HepG2 (cell line): ENCODE results near the gene PPP3CB. TPM values are rescaled to one million over a fixed set of nuclear protein-coding genes. Genes with fewer than 3 reads are reported as not detected.

Experiments used
- ATAC-seq: fragments of 200-7000 bp; cut with Tn5 transposase; 3 replicates; pipeline ENCODE4 v1.9.1; 2020; ENCODE audit warnings: mild to moderate bottlenecking, moderate library complexity
- BruUV-seq: library from RNA; stranded (reverse); fragments of 400-500 nt; replicated peaks from 2 replicates; lab custom pipeline; 2021; lab: Mats Ljungman, UMichigan
- CTCF ChIA-PET: fragments of 300-600 bp; formaldehyde crosslinking; extraction: SDS; loops from one replicate; lab custom pipeline; 2021; ENCODE audit warnings: low total read pairs, inconsistent platforms, low intra/inter-chr PET ratio; lab: Yijun Ruan, JAX
- POLR2A ChIA-PET: fragments of 350-600 bp; sonication (Branson Sonifier 250); formaldehyde crosslinking; loops from one replicate; lab custom pipeline; 2020; ENCODE audit warnings: antibody characterized with exemption, inconsistent platforms; lab: Yijun Ruan, JAX
- DNase-seq: peaks from one replicate; pipeline ENCODE4 v3.0.0-alpha.2; 2015; ENCODE audit warnings: low spot score
- FAIRE-seq: peaks from 3 replicates; lab custom pipeline; 2011; peaks lifted over from hg19 to GRCh38; lab: Jason Lieb, UNC
- H2AFZ ChIP-seq: one replicate; pipeline ENCODE4 v1.6.1; 2011; ENCODE audit warnings: low read length, inconsistent platforms
- H3K27ac ChIP-seq: fragments of 300-600 bp; 3 replicates; pipeline ENCODE4 v1.8.0; 2011; ENCODE audit warnings: mixed run types, mild to moderate bottlenecking, mixed read lengths, low read length, inconsistent platforms; ENCODE audit not compliant: insufficient read depth; ENCODE audit errors: extremely low read length
- H3K27me3 ChIP-seq, 2 experiments: fragments of 200-600 bp in 1 of 2; 2 replicates in 1 of 2; 3 replicates in 1 of 2; pipeline versions ENCODE4 v1.6.0 to v1.8.0; 2011; ENCODE audit warnings: low read length in 2 of 2, mild to moderate bottlenecking in 2 of 2, moderate library complexity in 2 of 2, inconsistent platforms in 1 of 2; ENCODE audit not compliant: insufficient read depth in 2 of 2, control insufficient read depth in 1 of 2
- H3K36me3 ChIP-seq, 2 experiments: fragments of 200-600 bp in 1 of 2; replicated peaks in 1 of 2; 2 replicates in 1 of 2; 3 replicates in 1 of 2; pipeline versions ENCODE4 v1.5.1 to v1.8.0; 2011; ENCODE audit warnings: low read length in 2 of 2, inconsistent platforms in 1 of 2; ENCODE audit not compliant: insufficient read depth in 2 of 2, control insufficient read depth in 1 of 2
- H3K4me1 ChIP-seq: 2 replicates; pipeline ENCODE4 v1.5.1; 2012; ENCODE audit warnings: low read length, inconsistent platforms; ENCODE audit not compliant: insufficient read depth
- H3K4me2 ChIP-seq: 2 replicates; pipeline ENCODE4 v1.6.0; 2011; ENCODE audit warnings: low read depth, low read length, inconsistent platforms
- H3K4me3 ChIP-seq, 3 experiments: fragments of 200-600 bp in 1 of 3; sonication (generic), shearing (Covaris generic) in 1 of 3; replicated peaks in 1 of 3; 2 replicates each; pipeline ENCODE4 v1.5.1; 2011 to 2016; ENCODE audit warnings: low read length in 3 of 3, inconsistent platforms in 2 of 3, low read depth in 2 of 3, mild to moderate bottlenecking in 2 of 3, control low read depth in 1 of 3, mixed read lengths in 1 of 3; ENCODE audit not compliant: insufficient read depth in 1 of 3
- H3K79me2 ChIP-seq: one replicate; pipeline ENCODE4 v1.6.1; 2011; ENCODE audit warnings: low read length, inconsistent platforms; ENCODE audit not compliant: insufficient read depth
- H3K9ac ChIP-seq: 2 replicates; pipeline ENCODE4 v1.6.0; 2011; ENCODE audit warnings: mild to moderate bottlenecking, low read depth, low read length, inconsistent platforms; ENCODE audit not compliant: insufficient read depth
- H3K9me3 ChIP-seq: 2 replicates; pipeline ENCODE4 v1.5.1; 2012; ENCODE audit warnings: mild to moderate bottlenecking, low read length
- H4K20me1 ChIP-seq: 2 replicates; pipeline ENCODE4 v1.6.0; 2011; ENCODE audit warnings: inconsistent platforms, mild to moderate bottlenecking, low read length, moderate library complexity; ENCODE audit not compliant: insufficient read depth
- MXD1 ChIP-seq: sonication (generic); formaldehyde crosslinking; IDR thresholded peaks from 2 replicates; pipeline ENCODE4 v1.4.0; 2020; ENCODE audit warnings: mild to moderate bottlenecking, missing genetic modification reagents
- ZBTB8A ChIP-seq: sonication (generic); formaldehyde crosslinking; IDR thresholded peaks from 2 replicates; pipeline ENCODE4 v1.4.0; 2020; ENCODE audit warnings: mild to moderate bottlenecking, low read depth, missing genetic modification reagents, borderline replicate concordance
- ZNF713 ChIP-seq: sonication (generic); formaldehyde crosslinking; IDR thresholded peaks from 2 replicates; pipeline ENCODE4 v1.4.0; 2020; ENCODE audit warnings: mild to moderate bottlenecking, missing genetic modification reagents
- in situ Hi-C: cut with HindIII; loops from 2 replicates; pipeline ENCODE4 v1.10.0; 2017; ENCODE audit warnings: low pct_unique_long_range_greater_than_20kb; ENCODE audit not compliant: extremely low pct_ligation_motif_present
- intact Hi-C: fragments of 100-400 bp; cut with micrococcal nuclease; formaldehyde crosslinking; loops from one replicate; pipeline ENCODE4 v1.10.0; 2022; ENCODE audit not compliant: unreplicated experiment
- polyA plus RNA-seq, 8 experiments: library from polyadenylated mRNA; depleted of rRNA in 3 of 8; stranded (reverse) in 7 of 8; unstranded in 1 of 8; fragments of >200 nt; fragmentation: Illumina TruSeq in 4 of 8; extraction: Trizol in 4 of 8; gene quantifications; 2 replicates each; pipeline versions ENCODE4 v1.2.1 to v1.2.3, GENCODE V29; 2011 to 2016; ENCODE audit warnings: low read depth in 4 of 8, missing spikeins in 1 of 8, mixed read lengths in 1 of 8; ENCODE audit not compliant: insufficient read depth in 1 of 8
- total RNA-seq, 5 experiments: library from RNA; depleted of rRNA; stranded (reverse); fragments of >200 nt; fragmentation: Illumina TruSeq; extraction: Trizol; gene quantifications; 2 replicates each; pipeline ENCODE4 v1.2.3, GENCODE V29; 2016; ENCODE audit warnings: low read depth in 1 of 5
- TF ChIP-seq, protein P1 (sequence below): sonication (generic); formaldehyde crosslinking; IDR thresholded peaks from 2 replicates; pipeline ENCODE4 v1.4.0; 2020; ENCODE audit warnings: missing genetic modification reagents, borderline replicate concordance
- TF ChIP-seq, protein P2 (sequence below), 2 experiments: fragments of 450-650 bp in 1 of 2; sonication (generic) in 1 of 2; formaldehyde crosslinking in 1 of 2; IDR thresholded peaks; 2 replicates each; pipeline versions ENCODE4 v1.6.1 to v1.8.0; 2016 to 2022; ENCODE audit warnings: antibody characterized with exemption in 1 of 2, mild to moderate bottlenecking in 1 of 2, missing genetic modification reagents in 1 of 2

Gene PPP3CB
- total and polyA plus RNA-seq, 2 of the 13 experiments (the other 11 are each of a cell fraction or from before 2014, with no cell fraction given) = 8.7 to 11.4 TPM

GRCh38 chr10:73503037-73503436 lies 7.2 kb upstream of the PPP3CB start (continued):
- no peak for TF ChIP-seq MXD1 (CRISPR knock-in tag)

GRCh38 chr10:73501651-73502050 lies 5.8 kb upstream of the PPP3CB start:
- Histone ChIP-seq H3K27me3 (no peaks in the 10 kb centered on the region), H3K36me3 (peaks cover 12 to 20% of the 10 kb centered on the region in 2 experiments), H3K4me3 (no peak overlapping the region), H3K4me1 (peaks cover 11% of the 10 kb centered on the region), H3K4me2 (no peak overlapping the region), H3K9me3 (no peaks in the 10 kb centered on the region), H3K27ac (no peak overlapping the region), H3K79me2 (no peaks in the 10 kb centered on the region), H3K9ac (no peak overlapping the region), H4K20me1 (no peaks in the 10 kb centered on the region), H2AFZ (no peak overlapping the region)
- no peak for FAIRE-seq
- in situ Hi-C loops = no loop called here
- DNase-seq = no peak
- ChIA-PET POLR2A (no interaction called here), CTCF (no interaction called here)
- ATAC-seq = no peak
- BruUV-seq = no TSS peak
- intact Hi-C loops = no loop called here
- no peak for TF ChIP-seq ZNF713 (CRISPR knock-in tag)
- TF ChIP-seq, protein P1, sequence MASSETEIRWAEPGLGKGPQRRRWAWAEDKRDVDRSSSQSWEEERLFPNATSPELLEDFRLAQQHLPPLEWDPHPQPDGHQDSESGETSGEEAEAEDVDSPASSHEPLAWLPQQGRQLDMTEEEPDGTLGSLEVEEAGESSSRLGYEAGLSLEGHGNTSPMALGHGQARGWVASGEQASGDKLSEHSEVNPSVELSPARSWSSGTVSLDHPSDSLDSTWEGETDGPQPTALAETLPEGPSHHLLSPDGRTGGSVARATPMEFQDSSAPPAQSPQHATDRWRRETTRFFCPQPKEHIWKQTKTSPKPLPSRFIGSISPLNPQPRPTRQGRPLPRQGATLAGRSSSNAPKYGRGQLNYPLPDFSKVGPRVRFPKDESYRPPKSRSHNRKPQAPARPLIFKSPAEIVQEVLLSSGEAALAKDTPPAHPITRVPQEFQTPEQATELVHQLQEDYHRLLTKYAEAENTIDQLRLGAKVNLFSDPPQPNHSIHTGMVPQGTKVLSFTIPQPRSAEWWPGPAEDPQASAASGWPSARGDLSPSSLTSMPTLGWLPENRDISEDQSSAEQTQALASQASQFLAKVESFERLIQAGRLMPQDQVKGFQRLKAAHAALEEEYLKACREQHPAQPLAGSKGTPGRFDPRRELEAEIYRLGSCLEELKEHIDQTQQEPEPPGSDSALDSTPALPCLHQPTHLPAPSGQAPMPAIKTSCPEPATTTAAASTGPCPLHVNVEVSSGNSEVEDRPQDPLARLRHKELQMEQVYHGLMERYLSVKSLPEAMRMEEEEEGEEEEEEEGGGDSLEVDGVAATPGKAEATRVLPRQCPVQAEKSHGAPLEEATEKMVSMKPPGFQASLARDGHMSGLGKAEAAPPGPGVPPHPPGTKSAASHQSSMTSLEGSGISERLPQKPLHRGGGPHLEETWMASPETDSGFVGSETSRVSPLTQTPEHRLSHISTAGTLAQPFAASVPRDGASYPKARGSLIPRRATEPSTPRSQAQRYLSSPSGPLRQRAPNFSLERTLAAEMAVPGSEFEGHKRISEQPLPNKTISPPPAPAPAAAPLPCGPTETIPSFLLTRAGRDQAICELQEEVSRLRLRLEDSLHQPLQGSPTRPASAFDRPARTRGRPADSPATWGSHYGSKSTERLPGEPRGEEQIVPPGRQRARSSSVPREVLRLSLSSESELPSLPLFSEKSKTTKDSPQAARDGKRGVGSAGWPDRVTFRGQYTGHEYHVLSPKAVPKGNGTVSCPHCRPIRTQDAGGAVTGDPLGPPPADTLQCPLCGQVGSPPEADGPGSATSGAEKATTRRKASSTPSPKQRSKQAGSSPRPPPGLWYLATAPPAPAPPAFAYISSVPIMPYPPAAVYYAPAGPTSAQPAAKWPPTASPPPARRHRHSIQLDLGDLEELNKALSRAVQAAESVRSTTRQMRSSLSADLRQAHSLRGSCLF (CRISPR knock-in tag) = no peak
- TF ChIP-seq ZBTB8A = no peak
- TF ChIP-seq, protein P2, sequence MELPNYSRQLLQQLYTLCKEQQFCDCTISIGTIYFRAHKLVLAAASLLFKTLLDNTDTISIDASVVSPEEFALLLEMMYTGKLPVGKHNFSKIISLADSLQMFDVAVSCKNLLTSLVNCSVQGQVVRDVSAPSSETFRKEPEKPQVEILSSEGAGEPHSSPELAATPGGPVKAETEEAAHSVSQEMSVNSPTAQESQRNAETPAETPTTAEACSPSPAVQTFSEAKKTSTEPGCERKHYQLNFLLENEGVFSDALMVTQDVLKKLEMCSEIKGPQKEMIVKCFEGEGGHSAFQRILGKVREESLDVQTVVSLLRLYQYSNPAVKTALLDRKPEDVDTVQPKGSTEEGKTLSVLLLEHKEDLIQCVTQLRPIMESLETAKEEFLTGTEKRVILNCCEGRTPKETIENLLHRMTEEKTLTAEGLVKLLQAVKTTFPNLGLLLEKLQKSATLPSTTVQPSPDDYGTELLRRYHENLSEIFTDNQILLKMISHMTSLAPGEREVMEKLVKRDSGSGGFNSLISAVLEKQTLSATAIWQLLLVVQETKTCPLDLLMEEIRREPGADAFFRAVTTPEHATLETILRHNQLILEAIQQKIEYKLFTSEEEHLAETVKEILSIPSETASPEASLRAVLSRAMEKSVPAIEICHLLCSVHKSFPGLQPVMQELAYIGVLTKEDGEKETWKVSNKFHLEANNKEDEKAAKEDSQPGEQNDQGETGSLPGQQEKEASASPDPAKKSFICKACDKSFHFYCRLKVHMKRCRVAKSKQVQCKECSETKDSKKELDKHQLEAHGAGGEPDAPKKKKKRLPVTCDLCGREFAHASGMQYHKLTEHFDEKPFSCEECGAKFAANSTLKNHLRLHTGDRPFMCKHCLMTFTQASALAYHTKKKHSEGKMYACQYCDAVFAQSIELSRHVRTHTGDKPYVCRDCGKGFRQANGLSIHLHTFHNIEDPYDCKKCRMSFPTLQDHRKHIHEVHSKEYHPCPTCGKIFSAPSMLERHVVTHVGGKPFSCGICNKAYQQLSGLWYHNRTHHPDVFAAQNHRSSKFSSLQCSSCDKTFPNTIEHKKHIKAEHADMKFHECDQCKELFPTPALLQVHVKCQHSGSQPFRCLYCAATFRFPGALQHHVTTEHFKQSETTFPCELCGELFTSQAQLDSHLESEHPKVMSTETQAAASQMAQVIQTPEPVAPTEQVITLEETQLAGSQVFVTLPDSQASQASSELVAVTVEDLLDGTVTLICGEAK (IDR thresholded peaks at IDR 0.05) = no peak
- TF ChIP-seq, protein P2 (CRISPR knock-in tag; IDR thresholded peaks at IDR 0.05) = no peak
